Bronchial epithelial cell (primary cell): ENCODE results near the gene LHX6. TPM values are rescaled to one million over a fixed set of nuclear protein-coding genes. Genes with fewer than 3 reads are reported as not detected.

Source experiments
- DNase-seq: peaks from one replicate; pipeline ENCODE4 v3.0.0-alpha.2; 2010; ENCODE audit warnings: low read depth
- FAIRE-seq: peaks from 2 replicates; lab custom pipeline; 2011; peaks lifted over from hg19 to GRCh38; lab: Jason Lieb, UNC
- H3K27me3 ChIP-seq: 2 replicates; pipeline ENCODE4 v1.5.1; 2011; ENCODE audit warnings: low read length; ENCODE audit not compliant: control insufficient read depth, insufficient read depth
- H3K36me3 ChIP-seq: 2 replicates; pipeline ENCODE4 v1.5.1; 2011; ENCODE audit warnings: low read length; ENCODE audit not compliant: control insufficient read depth, insufficient read depth
- H3K4me3 ChIP-seq: 2 replicates; pipeline ENCODE4 v1.5.1; 2011; ENCODE audit warnings: mild to moderate bottlenecking, low read depth, low read length, control low read depth
- CTCF ChIP-seq: IDR thresholded peaks from 2 replicates; pipeline ENCODE4 v1.5.1; 2011; ENCODE audit warnings: mild to moderate bottlenecking, moderate library complexity, low read length, control low read depth, inconsistent platforms; ENCODE audit not compliant: insufficient read depth, severe bottlenecking
- total RNA-seq: library from RNA; depleted of rRNA; stranded (reverse); fragments of >200 nt; gene quantifications from 2 replicates; pipeline ENCODE4 v1.2.1, GENCODE V29; 2014

Gene LHX6
- total RNA-seq, 1 donor from 2014 or later, result 0.26 TPM

- Histone ChIP-seq H3K36me3 (no peaks in the 10 kb centered on the region), H3K4me3 (no peak overlapping the region), H3K27me3 (peaks cover 24% of the 10 kb centered on the region)
- FAIRE-seq (no peak), DNase-seq (no peak)
- no peak for TF ChIP-seq CTCF
Observed at GRCh38 chr9:122212473-122213004, 16.2 kb downstream of the LHX6 start.

GRCh38 chr9:122209451-122209850, 19.3 kb downstream of the LHX6 start:
- no peak for FAIRE-seq
- Histone ChIP-seq H3K27me3 (peaks cover 15% of the 10 kb centered on the region), H3K36me3 (no peaks in the 10 kb centered on the region), H3K4me3 (no peak overlapping the region)
- no peak for DNase-seq
- TF ChIP-seq CTCF, result no peak

GRCh38 chr9:122207096-122207495, 21.7 kb downstream of the LHX6 start:
- H3K27me3 ChIP-seq, result peaks cover 2% of the 10 kb centered on the region
- TF ChIP-seq CTCF, result no peak
- H3K4me3 ChIP-seq, result no peak overlapping the region
- DNase-seq, result no peak
- H3K36me3 ChIP-seq, result no peaks in the 10 kb centered on the region
- peak; percentile 32 for FAIRE-seq

- Histone ChIP-seq H3K27me3 (no peaks in the 10 kb centered on the region), H3K36me3 (no peaks in the 10 kb centered on the region), H3K4me3 (no peak overlapping the region)
- DNase-seq, result peak; percentile 39
- no peak for TF ChIP-seq CTCF
- FAIRE-seq, result no peak
Observed at GRCh38 chr9:122206118-122207046, 22.4 kb downstream of the LHX6 start.

GRCh38 chr9:122205176-122205575, 23.6 kb downstream of the LHX6 start:
- Histone ChIP-seq H3K27me3 (no peaks in the 10 kb centered on the region), H3K36me3 (no peaks in the 10 kb centered on the region), H3K4me3 (no peak overlapping the region)
- DNase-seq, result no peak
- TF ChIP-seq CTCF, result no peak
- peak; percentile 7 for FAIRE-seq
